ENCODE measurements around the gene SCN2A.
"Not testable (repeated sequence)": the region's sequence is repeated elsewhere in the genome, so short reads cannot be mapped to it uniquely, and the experiment has no call there.

SCN2A gene

GRCh38 chr2:165313509-165313908 is 74.3 kb downstream of the SCN2A start:
- TF ChIP-seq CTCF (IDR thresholded peaks at IDR 0.05; ENCODE audit: low read depth, low read length, missing control alignments): no peak
- DNase-seq (ENCODE audit: low read depth): no peak
- in situ Hi-C loops (cut with HindIII; ENCODE audit: low sequenced_read_pairs): no loop called here
- H3K4me3 ChIP-seq (ENCODE audit: low read depth, low read length): no peak overlapping the region

DNA sequence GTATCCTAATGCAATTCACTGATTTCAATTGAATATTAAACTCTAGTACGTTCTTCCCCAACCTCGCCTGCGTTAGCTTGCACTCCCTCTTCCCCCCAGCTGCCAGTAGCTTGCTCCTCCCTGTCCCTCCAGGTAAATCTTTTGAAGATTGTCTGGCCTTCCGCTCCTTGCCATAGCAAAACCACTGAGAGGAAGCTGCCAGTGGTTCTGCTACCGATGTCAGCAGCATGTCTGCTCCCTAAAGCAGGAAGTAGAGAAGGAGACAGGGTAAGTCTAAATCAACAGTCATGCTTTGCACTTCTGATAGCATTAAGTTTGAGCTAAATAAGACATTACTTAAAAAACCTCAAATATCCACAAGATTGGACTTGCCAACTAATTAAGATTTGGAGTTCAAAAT is 89.1 kb downstream of the SCN2A start:
- TF ChIP-seq CTCF (IDR thresholded peaks at IDR 0.05; ENCODE audit: low read depth, low read length, missing control alignments): no peak
- in situ Hi-C loops (cut with HindIII; ENCODE audit: low sequenced_read_pairs): no loop called here
- no peak for DNase-seq (ENCODE audit: low read depth)
- no peak overlapping the region for H3K4me3 ChIP-seq (ENCODE audit: low read depth, low read length)

- H3K4me3 ChIP-seq (ENCODE audit: low read depth, low read length); DNase-seq (ENCODE audit: low read depth); in situ Hi-C loops (cut with HindIII; ENCODE audit: low sequenced_read_pairs): not testable (repeated sequence)
Measured at GRCh38 chr2:165344276-165344675, 105.1 kb downstream of the SCN2A start.

- no peak for DNase-seq (ENCODE audit: low read depth)
- TF ChIP-seq CTCF (IDR thresholded peaks at IDR 0.05; ENCODE audit: low read depth, low read length, missing control alignments): no peak
- in situ Hi-C loops (cut with HindIII; ENCODE audit: low sequenced_read_pairs): no loop called here
- no peak overlapping the region for H3K4me3 ChIP-seq (ENCODE audit: low read depth, low read length)
Measured at GRCh38 chr2:165348441-165348840, 109.2 kb downstream of the SCN2A start.

- DNase-seq (ENCODE audit: low read depth): no peak
- in situ Hi-C loops (cut with HindIII; ENCODE audit: low sequenced_read_pairs): no loop called here
- no peak overlapping the region for H3K4me3 ChIP-seq (ENCODE audit: low read depth, low read length)
- TF ChIP-seq CTCF (IDR thresholded peaks at IDR 0.05; ENCODE audit: low read depth, low read length, missing control alignments): no peak
Measured at GRCh38 chr2:165349181-165349580, 110.0 kb downstream of the SCN2A start.

- H3K4me3 ChIP-seq (ENCODE audit: low read depth, low read length): no peak overlapping the region
- in situ Hi-C loops (cut with HindIII; ENCODE audit: low sequenced_read_pairs): no loop called here
- DNase-seq (ENCODE audit: low read depth): peak; percentile 41
- TF ChIP-seq CTCF (IDR thresholded peaks at IDR 0.05; ENCODE audit: low read depth, low read length, missing control alignments): no peak
Measured at GRCh38 chr2:165357758-165358157, 118.5 kb downstream of the SCN2A start.

DNA sequence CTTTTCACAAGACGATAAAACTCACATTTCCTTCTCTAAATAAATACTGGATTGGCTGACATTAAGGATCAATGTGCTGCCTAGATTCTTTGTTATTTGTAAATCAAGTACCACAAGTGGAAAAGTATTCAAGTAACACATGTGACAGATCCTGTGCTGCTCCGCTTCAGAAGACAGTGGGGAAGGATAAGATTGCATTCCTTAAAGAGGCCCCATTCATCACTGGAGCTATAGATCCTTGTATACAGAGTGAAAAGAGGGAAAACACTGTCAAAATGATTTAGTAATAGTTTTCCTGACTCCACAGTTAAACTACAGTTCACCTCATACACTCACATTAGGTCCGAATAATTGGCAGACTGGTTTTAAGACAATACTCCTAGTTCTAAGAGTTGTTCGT is 122.3 kb downstream of the SCN2A start:
- H3K4me3 ChIP-seq (ENCODE audit: low read depth, low read length): no peak overlapping the region
- in situ Hi-C loops (cut with HindIII; ENCODE audit: low sequenced_read_pairs): no loop called here
- no peak for TF ChIP-seq CTCF (IDR thresholded peaks at IDR 0.05; ENCODE audit: low read depth, low read length, missing control alignments)
- no peak for DNase-seq (ENCODE audit: low read depth)

Measured in astrocyte of the cerebellum (primary cell).